Measurements from ENCODE around the gene OR2J2. TPM values are rescaled to one million over a fixed set of nuclear protein-coding genes. Genes with fewer than 3 reads are reported as not detected.
"Not testable (repeated sequence)": the region's sequence is repeated elsewhere in the genome, so short reads cannot be mapped to it uniquely, and the experiment has no call there.

Gene OR2J2
- total and polyA plus RNA-seq, 8 donors: not detected

DNA sequence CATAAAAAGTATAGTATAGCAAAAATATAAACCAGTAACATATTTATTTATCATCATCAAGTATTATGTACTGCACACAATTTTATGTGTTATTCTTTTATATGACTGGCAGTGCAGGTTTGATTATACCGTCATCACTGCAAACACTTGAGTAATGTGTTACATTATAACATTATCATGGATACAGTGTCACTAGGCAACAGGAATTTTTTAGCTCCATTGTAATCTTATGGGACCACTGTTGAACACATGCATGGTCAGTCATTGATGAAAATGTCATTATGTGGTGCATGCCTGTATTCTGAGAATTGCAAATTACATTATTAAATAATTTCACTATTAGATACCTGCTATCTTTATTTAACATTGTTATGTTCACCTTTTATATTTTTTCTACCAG lies 29.1 kb upstream of the OR2J2 start:
- no peak overlapping the region for H3K4me3 ChIP-seq
- no peak for DNase-seq
- no peaks in the 10 kb centered on the region for H3K27me3 ChIP-seq
- no peaks in the 10 kb centered on the region for H3K36me3 ChIP-seq
- WGBS, 5 donors: 92 to 98% (median 95%) methylated on average over 1 of the region's 1 CpG
- intact Hi-C loops (cut with DNase I; ENCODE audit: low total_unique reads): no loop called here
- H3K4me1 ChIP-seq: no peaks in the 10 kb centered on the region
- TF ChIP-seq EP300 (IDR thresholded peaks at IDR 0.05) (no peak), POLR2A (IDR thresholded peaks at IDR 0.05) (no peak), POLR2AphosphoS5 (IDR thresholded peaks at IDR 0.05) (no peak)
- TF ChIP-seq, protein P1, sequence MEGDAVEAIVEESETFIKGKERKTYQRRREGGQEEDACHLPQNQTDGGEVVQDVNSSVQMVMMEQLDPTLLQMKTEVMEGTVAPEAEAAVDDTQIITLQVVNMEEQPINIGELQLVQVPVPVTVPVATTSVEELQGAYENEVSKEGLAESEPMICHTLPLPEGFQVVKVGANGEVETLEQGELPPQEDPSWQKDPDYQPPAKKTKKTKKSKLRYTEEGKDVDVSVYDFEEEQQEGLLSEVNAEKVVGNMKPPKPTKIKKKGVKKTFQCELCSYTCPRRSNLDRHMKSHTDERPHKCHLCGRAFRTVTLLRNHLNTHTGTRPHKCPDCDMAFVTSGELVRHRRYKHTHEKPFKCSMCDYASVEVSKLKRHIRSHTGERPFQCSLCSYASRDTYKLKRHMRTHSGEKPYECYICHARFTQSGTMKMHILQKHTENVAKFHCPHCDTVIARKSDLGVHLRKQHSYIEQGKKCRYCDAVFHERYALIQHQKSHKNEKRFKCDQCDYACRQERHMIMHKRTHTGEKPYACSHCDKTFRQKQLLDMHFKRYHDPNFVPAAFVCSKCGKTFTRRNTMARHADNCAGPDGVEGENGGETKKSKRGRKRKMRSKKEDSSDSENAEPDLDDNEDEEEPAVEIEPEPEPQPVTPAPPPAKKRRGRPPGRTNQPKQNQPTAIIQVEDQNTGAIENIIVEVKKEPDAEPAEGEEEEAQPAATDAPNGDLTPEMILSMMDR (IDR thresholded peaks at IDR 0.05): no peak
- peaks cover 0 to 10% (median 4%) of the 10 kb centered on the region in 4 donors for H3K9me3 ChIP-seq
- H3K27ac ChIP-seq: no peak overlapping the region

DNA sequence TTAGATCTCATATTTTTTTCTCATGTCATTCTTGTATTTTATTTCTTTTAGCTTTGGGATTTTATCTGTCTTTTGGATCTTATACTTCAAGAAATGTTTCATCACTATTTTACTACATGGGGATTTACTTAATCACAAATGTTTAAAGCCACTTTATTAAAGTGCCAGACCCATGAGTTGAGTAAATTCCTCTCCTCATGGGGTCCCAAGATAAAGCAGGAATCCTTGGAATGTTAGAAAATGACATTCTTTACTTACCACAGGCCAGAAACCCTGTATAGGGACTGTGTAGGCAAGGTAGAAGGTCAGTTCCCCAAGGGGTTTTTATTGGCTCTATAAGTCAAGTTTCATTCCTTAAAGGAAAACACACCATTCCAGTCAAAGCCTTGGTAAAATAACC lies 28.4 kb upstream of the OR2J2 start:
- TF ChIP-seq POLR2A (IDR thresholded peaks at IDR 0.05): no peak
- no peak for TF ChIP-seq POLR2AphosphoS5 (IDR thresholded peaks at IDR 0.05)
- TF ChIP-seq, protein P1 (IDR thresholded peaks at IDR 0.05): no peak
- TF ChIP-seq EP300 (IDR thresholded peaks at IDR 0.05): no peak
- H3K4me1 ChIP-seq: no peaks in the 10 kb centered on the region
- no peak for DNase-seq
- no peaks in the 10 kb centered on the region for H3K27me3 ChIP-seq
- no peak overlapping the region for H3K27ac ChIP-seq
- intact Hi-C loops (cut with DNase I; ENCODE audit: low total_unique reads): no loop called here
- H3K9me3 ChIP-seq: peaks cover 0 to 10% (median 4%) of the 10 kb centered on the region in 4 donors
- H3K36me3 ChIP-seq: no peaks in the 10 kb centered on the region
- H3K4me3 ChIP-seq: no peak overlapping the region

DNA sequence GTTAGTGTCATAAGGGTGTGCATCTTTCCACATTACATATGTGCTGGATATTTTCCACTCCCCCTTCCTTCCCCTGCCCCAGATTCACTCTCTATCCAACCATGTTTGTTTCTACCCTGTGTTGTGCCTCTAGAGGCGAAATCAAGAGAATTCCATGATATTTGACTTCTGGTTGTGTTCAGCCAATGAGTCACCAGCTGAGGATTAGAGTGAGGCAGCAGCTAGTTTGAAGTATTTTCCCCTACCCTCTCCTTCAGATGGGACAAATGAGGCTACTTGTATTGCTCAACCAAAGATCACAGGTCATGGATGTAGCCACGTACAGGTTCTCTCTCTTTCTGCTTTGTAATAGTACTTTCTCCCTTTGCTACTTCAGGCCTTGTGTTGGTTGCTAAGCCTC lies 24.5 kb upstream of the OR2J2 start:
- Histone ChIP-seq H3K4me3 (no peak overlapping the region), H3K27me3 (no peaks in the 10 kb centered on the region), H3K36me3 (no peaks in the 10 kb centered on the region), H3K9me3 (peaks cover 0 to 19% (median 4%) of the 10 kb centered on the region in 4 donors), H3K4me1 (no peaks in the 10 kb centered on the region), H3K27ac (no peak overlapping the region)
- DNase-seq: no peak
- TF ChIP-seq, protein P1 (IDR thresholded peaks at IDR 0.05): no peak
- no peak for TF ChIP-seq POLR2AphosphoS5 (IDR thresholded peaks at IDR 0.05)
- TF ChIP-seq POLR2A (IDR thresholded peaks at IDR 0.05): no peak
- TF ChIP-seq EP300 (IDR thresholded peaks at IDR 0.05): no peak
- intact Hi-C loops (cut with DNase I; ENCODE audit: low total_unique reads): no loop called here
- WGBS, 5 donors: 44 to 60% (median 55%) methylated on average over 2 of the region's 2 CpGs

DNA sequence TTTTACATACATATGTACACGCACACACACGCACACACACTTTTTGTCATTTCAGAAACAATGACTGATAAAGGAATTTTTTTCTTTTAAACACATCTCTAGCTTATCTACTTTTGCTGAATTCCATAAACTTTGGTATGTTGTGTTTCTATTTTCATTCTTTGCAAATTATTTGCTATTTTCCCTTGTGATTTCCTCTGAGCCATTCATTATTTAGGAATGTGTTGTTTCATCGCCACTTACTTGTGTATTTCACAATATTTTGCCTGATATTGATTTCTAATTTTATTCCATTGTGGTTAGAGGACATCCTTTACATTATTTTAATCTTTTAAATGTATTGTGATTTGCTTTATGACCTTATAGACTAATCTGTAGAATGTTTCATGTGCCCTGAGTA lies 23.6 kb upstream of the OR2J2 start:
- no peak for DNase-seq
- Histone ChIP-seq H3K36me3 (no peaks in the 10 kb centered on the region), H3K4me3 (no peak overlapping the region), H3K27ac (no peak overlapping the region), H3K27me3 (no peaks in the 10 kb centered on the region), H3K4me1 (no peaks in the 10 kb centered on the region), H3K9me3 (peaks cover 0 to 19% (median 4%) of the 10 kb centered on the region in 4 donors)
- no peak for TF ChIP-seq EP300 (IDR thresholded peaks at IDR 0.05)
- TF ChIP-seq, protein P1 (IDR thresholded peaks at IDR 0.05): no peak
- no peak for TF ChIP-seq POLR2AphosphoS5 (IDR thresholded peaks at IDR 0.05)
- TF ChIP-seq POLR2A (IDR thresholded peaks at IDR 0.05): no peak
- intact Hi-C loops (cut with DNase I; ENCODE audit: low total_unique reads): no loop called here
- WGBS, 5 donors: 77 to 96% (median 92%) methylated on average over 3 of the region's 3 CpGs

DNA sequence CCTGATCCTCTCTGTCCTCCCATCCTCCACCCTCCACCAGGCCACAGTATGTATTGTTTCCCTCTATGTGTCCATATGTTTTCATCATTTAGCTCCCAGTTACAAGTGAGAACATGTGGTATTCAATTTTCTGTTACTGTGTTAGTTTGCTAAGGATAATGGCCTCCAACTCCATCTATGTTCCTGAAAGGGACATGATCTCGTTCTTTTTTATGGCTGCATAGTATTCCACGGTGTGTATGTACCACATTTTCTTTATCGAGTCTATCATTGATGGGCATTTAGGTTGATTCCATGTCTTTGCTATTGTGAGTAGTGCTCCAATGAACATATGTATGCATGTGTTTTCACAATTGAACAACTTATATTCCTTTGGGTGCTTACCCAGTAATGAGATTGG lies 21.3 kb upstream of the OR2J2 start:
- intact Hi-C loops (cut with DNase I; ENCODE audit: low total_unique reads): not testable (repeated sequence)
- WGBS, 5 donors: 69 to 78% (median 70%) methylated on average over 3 of the region's 3 CpGs

More for the DNA sequence above, 21.3 kb upstream of the OR2J2 start:
- H3K4me3 ChIP-seq, H3K36me3 ChIP-seq, DNase-seq, H3K27me3 ChIP-seq, H3K4me1 ChIP-seq, H3K9me3 ChIP-seq, H3K27ac ChIP-seq: not testable (repeated sequence)
